NCI-H345 treated with DMSO at 0.1 percent for 48 hours (cell line): ENCODE results near the gene G2E3.

Experiments
- DNase-seq: peaks from one replicate; lab custom pipeline; 2025; ENCODE audit not compliant: unreplicated experiment; lab: John Stamatoyannopoulos, UW

The G2E3 gene

GRCh38 chr14:30648471-30648870 lies 89.5 kb downstream of the G2E3 start:
- no peak for DNase-seq

DNA sequence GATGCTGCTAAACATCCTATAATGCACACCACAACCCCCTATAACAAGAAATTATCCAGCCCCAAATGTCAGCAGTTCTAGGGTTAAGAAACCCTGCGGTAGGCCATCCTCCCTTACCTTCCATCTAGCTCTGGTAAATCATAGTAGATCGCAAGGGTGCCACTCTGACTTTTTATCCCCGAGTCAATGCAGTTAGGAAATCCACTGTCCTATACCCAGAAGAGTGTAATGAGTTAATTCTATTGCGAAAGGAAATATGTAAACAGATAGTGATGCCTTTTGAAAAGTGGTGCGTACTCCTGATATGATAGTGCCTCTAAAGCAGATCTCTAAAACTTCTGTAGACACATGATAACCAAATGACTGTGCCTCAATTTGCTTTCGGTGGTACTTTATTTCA lies 93.0 kb downstream of the G2E3 start:
- no peak for DNase-seq

- DNase-seq = no peak
Observed at GRCh38 chr14:30655124-30655523, 96.2 kb downstream of the G2E3 start.

GRCh38 chr14:30655658-30656057 lies 96.7 kb downstream of the G2E3 start:
- DNase-seq = no peak

DNA sequence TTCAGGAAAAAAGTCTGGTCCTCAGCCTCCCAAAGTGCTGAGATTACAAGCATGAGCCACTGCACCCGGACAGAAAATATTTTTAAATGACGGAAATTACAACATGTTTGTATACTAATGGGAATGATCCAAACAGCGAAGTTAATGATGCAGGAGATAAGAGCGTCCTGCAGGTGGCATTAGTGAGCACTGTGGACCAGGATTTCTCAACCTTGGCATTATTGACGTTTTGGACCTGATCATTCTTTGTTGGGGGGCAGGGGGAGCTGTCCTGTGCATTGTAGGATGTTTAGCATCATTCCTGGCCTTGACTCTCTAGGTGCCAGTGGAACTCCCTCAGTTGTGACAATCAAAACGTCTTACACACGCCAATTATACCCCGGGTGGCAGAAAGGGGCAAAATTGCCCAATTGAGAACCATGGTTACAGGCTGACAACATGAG lies 97.3 kb downstream of the G2E3 start:
- no peak for DNase-seq

GRCh38 chr14:30657050-30657449 lies 98.1 kb downstream of the G2E3 start:
- DNase-seq = no peak

DNA sequence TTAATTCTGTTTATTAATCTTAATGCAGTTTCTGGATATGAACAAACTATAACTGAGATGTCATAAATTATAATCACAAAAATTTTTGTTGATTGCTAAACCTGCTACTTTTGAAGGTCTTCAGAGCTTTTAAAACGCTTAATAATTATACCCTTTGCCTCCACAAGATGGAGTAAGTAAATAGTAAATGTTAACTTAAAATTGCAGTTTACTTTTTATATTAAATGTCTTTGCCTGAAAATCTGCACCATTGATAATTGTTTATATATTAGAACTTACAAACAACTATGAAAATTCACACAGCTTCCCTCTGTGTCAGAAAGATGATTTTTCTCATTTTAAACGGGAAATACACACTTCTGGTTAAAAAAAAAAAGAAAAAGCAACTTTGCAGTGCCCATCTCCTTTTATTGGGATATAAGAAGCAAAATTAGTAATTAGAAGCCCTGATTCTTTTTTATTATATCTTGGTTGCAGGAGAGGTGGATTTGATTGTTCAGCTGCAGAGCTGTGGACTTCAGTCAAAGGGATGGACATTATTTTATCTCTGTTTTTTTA lies 98.7 kb downstream of the G2E3 start:
- no peak for DNase-seq

GRCh38 chr14:30658645-30659044 lies 99.7 kb downstream of the G2E3 start:
- no peak for DNase-seq

- DNase-seq = no peak
Observed at GRCh38 chr14:30669594-30669993, 110.6 kb downstream of the G2E3 start.
